OCI-LY7 (cell line): ENCODE results near the gene PET100. TPM values are rescaled to one million over a fixed set of nuclear protein-coding genes. Genes with fewer than 3 reads are reported as not detected.

Experiments
- BruUV-seq: library from RNA; stranded (reverse); fragments of 400-500 nt; replicated peaks from 2 replicates; lab custom pipeline; 2021; lab: Mats Ljungman, UMichigan
- CTCF ChIA-PET: fragments of 300-600 bp; sonication (Branson Sonifier 250); formaldehyde crosslinking; loops from one replicate; lab custom pipeline; 2022; ENCODE audit warnings: antibody characterized with exemption; ENCODE audit not compliant: unreplicated experiment; lab: Charles Lee
- POLR2A ChIA-PET: fragments of 300-600 bp; sonication (Branson Sonifier 250); formaldehyde crosslinking; loops from one replicate; lab custom pipeline; 2022; ENCODE audit warnings: antibody characterized with exemption; lab: Charles Lee
- DNase-seq: peaks from one replicate; pipeline ENCODE4 v3.0.0-alpha.2; 2015; ENCODE audit warnings: low spot score
- H2AFZ ChIP-seq: fragments of 200-600 bp; sonication (generic), shearing (Covaris generic); 2 replicates; pipeline ENCODE4 v1.6.1; 2014; ENCODE audit warnings: mild to moderate bottlenecking, antibody characterized with exemption, low read length, moderate library complexity
- H3K27ac ChIP-seq: fragments of 200-600 bp; sonication (generic); 2 replicates; pipeline ENCODE4 v1.5.1; 2014; ENCODE audit warnings: mixed run types, low read depth, mild to moderate bottlenecking, moderate library complexity, low read length, inconsistent platforms; ENCODE audit not compliant: poor library complexity, severe bottlenecking
- H3K36me3 ChIP-seq: fragments of 200-600 bp; sonication (generic); 2 replicates; pipeline ENCODE4 v1.6.1; 2014; ENCODE audit warnings: mild to moderate bottlenecking, antibody characterized with exemption, low read length, moderate library complexity, mixed read lengths; ENCODE audit not compliant: insufficient read depth
- H3K4me1 ChIP-seq: fragments of 200-600 bp; sonication (generic); 2 replicates; pipeline ENCODE4 v1.5.1; 2014; ENCODE audit warnings: mild to moderate bottlenecking, low read length; ENCODE audit not compliant: insufficient read depth, poor library complexity, severe bottlenecking
- H3K4me2 ChIP-seq: fragments of 200-600 bp; sonication (generic); 2 replicates; pipeline ENCODE4 v1.6.1; 2014; ENCODE audit warnings: mild to moderate bottlenecking, low read length
- H3K4me3 ChIP-seq: fragments of 200-600 bp; sonication (generic); 2 replicates; pipeline ENCODE4 v1.5.1; 2014; ENCODE audit warnings: mild to moderate bottlenecking, low read depth, low read length; ENCODE audit not compliant: poor library complexity, severe bottlenecking
- H3K79me2 ChIP-seq: fragments of 200-600 bp; sonication (generic); 2 replicates; pipeline ENCODE4 v1.6.1; 2016; ENCODE audit warnings: low read depth, mild to moderate bottlenecking, low read length, moderate library complexity, mixed read lengths; ENCODE audit not compliant: insufficient read depth
- H3K9me2 ChIP-seq: fragments of 200-600 bp; sonication (generic); 2 replicates; pipeline ENCODE4 v1.6.1; 2016; ENCODE audit warnings: mild to moderate bottlenecking, low read length, mixed read lengths; ENCODE audit not compliant: insufficient read depth
- H3K9me3 ChIP-seq: fragments of 200-600 bp; sonication (generic); 2 replicates; pipeline ENCODE4 v1.6.1; 2014; ENCODE audit warnings: mild to moderate bottlenecking, mixed run types, low read length, mixed read lengths
- H4K20me1 ChIP-seq: fragments of 200-600 bp; sonication (generic); 2 replicates; pipeline ENCODE4 v1.6.1; 2014; ENCODE audit warnings: mild to moderate bottlenecking, antibody characterized with exemption, low read length, moderate library complexity, mixed read lengths; ENCODE audit not compliant: insufficient read depth
- CTCF ChIP-seq: fragments of 200-600 bp; sonication (generic); conservative IDR thresholded peaks from 2 replicates; pipeline ENCODE4 v1.5.1; 2014; ENCODE audit warnings: mild to moderate bottlenecking, antibody characterized with exemption, low read length, moderate library complexity, mixed read lengths
- EZH2phosphoT487 ChIP-seq: fragments of 200-600 bp; sonication (generic); IDR thresholded peaks from 2 replicates; pipeline ENCODE4 v1.6.1; 2018; ENCODE audit warnings: low read depth, borderline replicate concordance, mild to moderate bottlenecking, mixed run types, antibody characterized with exemption, low read length, moderate library complexity, mixed read lengths
- intact Hi-C: fragments of 100-400 bp; cut with micrococcal nuclease; formaldehyde crosslinking; loops from one replicate; pipeline ENCODE4 v1.10.0; 2022; ENCODE audit not compliant: unreplicated experiment
- total RNA-seq, 2 experiments: library from RNA; depleted of rRNA in 1 of 2; stranded (reverse); fragments of >200 nt in 1 of 2; shearing (Covaris generic) in 1 of 2; gene quantifications; 2 replicates each; pipeline ENCODE4 v1.2.3, GENCODE V29; 2014 to 2022

PET100 gene
- total RNA-seq, 2 experiments from 2014 or later, result 48.8 to 118 TPM

GRCh38 chr19:7623725-7624603, 5.6 kb upstream of the PET100 start:
- TF ChIP-seq CTCF, result no peak
- TF ChIP-seq EZH2phosphoT487, result no peak
- POLR2A ChIA-PET, result interaction anchor here (0.6 kb wide), 1 partner anchor 54 kb away, joined by 4 read pairs; no protein-coding TSS in a partner anchor
- Histone ChIP-seq H3K4me3 (no peak overlapping the region), H3K9me3 (no peaks in the 10 kb centered on the region), H3K36me3 (peaks cover 49% of the 10 kb centered on the region), H2AFZ (no peak overlapping the region), H3K79me2 (peaks cover 17% of the 10 kb centered on the region), H4K20me1 (0 out of 2 replicates have a peak, but pooled peaks cover 6% of the 10 kb centered on the region), H3K4me2 (no peak overlapping the region), H3K4me1 (peaks cover 8% of the 10 kb centered on the region), H3K9me2 (no peaks in the 10 kb centered on the region), H3K27ac (no peak overlapping the region)
- no peak for DNase-seq
- intact Hi-C loops, result no loop called here
- CTCF ChIA-PET, result no interaction called here
- BruUV-seq, result no TSS peak

- intact Hi-C loops, result no loop called here
- TF ChIP-seq CTCF (no peak), EZH2phosphoT487 (no peak)
- peaks cover 46% of the 10 kb centered on the region for H3K36me3 ChIP-seq
- H3K9me3 ChIP-seq, result no peaks in the 10 kb centered on the region
- H3K79me2 ChIP-seq, result peaks cover 23% of the 10 kb centered on the region
- H2AFZ ChIP-seq, result no peak overlapping the region
- 0 out of 2 replicates have a peak, but pooled peaks cover 6% of the 10 kb centered on the region for H4K20me1 ChIP-seq
- no peaks in the 10 kb centered on the region for H3K9me2 ChIP-seq
- no peak for DNase-seq
- no peak overlapping the region for H3K4me3 ChIP-seq
- ChIA-PET POLR2A (no interaction called here), CTCF (no interaction called here)
- BruUV-seq, result no TSS peak
- H3K4me1 ChIP-seq, result peaks cover 8% of the 10 kb centered on the region
- H3K4me2 ChIP-seq, result no peak overlapping the region
- H3K27ac ChIP-seq, result no peak overlapping the region
These were observed 4.8 kb upstream of the PET100 start for GRCh38 chr19:7624810-7625209.
